Fibroblast of villous mesenchyme (primary cell): ENCODE measurements around the gene FBXW12. TPM values are rescaled to one million over a fixed set of nuclear protein-coding genes. Genes with fewer than 3 reads are reported as not detected.

Source experiments
- DNase-seq: peaks from one replicate; pipeline ENCODE4 v3.0.0-alpha.2; 2010; ENCODE audit warnings: low read depth
- H3K4me3 ChIP-seq: 2 replicates; pipeline ENCODE4 v1.5.1; 2011; ENCODE audit warnings: low read depth, mild to moderate bottlenecking, low read length
- total RNA-seq: library from RNA; depleted of rRNA; stranded (reverse); fragments of >200 nt; gene quantifications from 2 replicates; pipeline ENCODE4 v1.2.3, GENCODE V29; 2012
- TF ChIP-seq, protein P1 (sequence below): IDR thresholded peaks from 2 replicates; pipeline ENCODE4 v1.5.1; 2012; ENCODE audit warnings: low read depth, mild to moderate bottlenecking, low read length; ENCODE audit not compliant: insufficient read depth

Gene FBXW12
- total RNA-seq, 1 donor, result not detected

DNA sequence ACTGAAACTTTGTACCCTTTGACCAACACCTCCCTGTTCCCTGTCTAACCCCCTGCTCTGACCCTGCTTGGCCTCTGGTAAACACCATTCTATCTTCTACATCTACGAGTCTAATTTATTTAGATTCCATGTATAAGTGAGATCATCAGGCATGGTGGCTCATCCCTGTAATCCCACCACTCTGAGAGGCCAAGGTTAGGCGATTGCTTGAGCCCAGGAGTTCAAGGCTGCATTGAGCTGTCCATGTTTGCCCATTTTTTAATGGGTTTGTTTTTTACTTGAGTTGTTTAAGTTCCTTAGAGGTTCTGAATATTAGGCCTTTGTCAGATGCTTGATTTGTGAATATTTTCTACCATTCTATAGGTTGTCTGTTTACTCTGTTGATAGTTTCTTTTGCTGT, 16.9 kb downstream of the FBXW12 start:
- TF ChIP-seq, protein P1, sequence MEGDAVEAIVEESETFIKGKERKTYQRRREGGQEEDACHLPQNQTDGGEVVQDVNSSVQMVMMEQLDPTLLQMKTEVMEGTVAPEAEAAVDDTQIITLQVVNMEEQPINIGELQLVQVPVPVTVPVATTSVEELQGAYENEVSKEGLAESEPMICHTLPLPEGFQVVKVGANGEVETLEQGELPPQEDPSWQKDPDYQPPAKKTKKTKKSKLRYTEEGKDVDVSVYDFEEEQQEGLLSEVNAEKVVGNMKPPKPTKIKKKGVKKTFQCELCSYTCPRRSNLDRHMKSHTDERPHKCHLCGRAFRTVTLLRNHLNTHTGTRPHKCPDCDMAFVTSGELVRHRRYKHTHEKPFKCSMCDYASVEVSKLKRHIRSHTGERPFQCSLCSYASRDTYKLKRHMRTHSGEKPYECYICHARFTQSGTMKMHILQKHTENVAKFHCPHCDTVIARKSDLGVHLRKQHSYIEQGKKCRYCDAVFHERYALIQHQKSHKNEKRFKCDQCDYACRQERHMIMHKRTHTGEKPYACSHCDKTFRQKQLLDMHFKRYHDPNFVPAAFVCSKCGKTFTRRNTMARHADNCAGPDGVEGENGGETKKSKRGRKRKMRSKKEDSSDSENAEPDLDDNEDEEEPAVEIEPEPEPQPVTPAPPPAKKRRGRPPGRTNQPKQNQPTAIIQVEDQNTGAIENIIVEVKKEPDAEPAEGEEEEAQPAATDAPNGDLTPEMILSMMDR, result no peak
- DNase-seq, result no peak
- no peak overlapping the region for H3K4me3 ChIP-seq

DNA sequence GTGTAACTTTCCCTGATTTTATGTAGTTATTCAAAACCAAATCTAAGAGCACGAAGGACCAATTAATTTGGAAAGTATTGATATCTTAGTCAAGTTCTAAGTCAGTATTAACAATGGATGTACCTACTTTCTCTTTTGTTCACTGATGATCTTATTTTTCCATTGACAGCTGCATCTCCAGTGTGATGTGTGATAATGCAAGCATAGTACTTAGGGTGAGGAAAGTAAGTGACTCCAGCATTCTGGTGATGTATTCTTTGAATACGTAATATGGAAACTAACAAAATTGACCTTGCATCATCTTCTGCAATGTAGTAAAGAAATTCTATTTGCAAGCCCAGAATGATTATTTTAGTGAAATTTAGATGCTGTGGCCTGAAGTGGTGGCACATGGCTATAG, 22.4 kb downstream of the FBXW12 start:
- no peak for DNase-seq
- TF ChIP-seq, protein P1, result no peak
- no peak overlapping the region for H3K4me3 ChIP-seq

DNA sequence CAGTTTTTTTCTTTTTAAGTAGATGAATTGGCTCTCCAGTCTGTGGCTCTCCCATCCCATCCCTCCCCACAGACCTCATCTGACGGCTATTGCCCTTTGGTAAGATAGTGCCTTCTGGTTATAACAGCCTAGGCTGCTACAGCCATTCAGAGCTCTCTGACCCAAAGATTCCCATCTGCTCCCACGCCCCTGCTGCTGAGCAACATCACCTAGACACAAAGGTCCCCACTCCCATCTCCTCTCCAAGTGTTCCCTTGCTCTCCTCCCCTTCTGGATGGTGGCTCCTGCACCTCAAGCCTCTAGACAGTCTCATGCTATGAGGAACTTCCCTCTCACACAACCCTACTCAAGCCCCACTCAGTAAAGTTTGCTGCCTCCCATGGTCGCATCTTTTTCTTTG, 23.7 kb downstream of the FBXW12 start:
- H3K4me3 ChIP-seq, result no peak overlapping the region
- no peak for DNase-seq
- TF ChIP-seq, protein P1, result no peak

DNA sequence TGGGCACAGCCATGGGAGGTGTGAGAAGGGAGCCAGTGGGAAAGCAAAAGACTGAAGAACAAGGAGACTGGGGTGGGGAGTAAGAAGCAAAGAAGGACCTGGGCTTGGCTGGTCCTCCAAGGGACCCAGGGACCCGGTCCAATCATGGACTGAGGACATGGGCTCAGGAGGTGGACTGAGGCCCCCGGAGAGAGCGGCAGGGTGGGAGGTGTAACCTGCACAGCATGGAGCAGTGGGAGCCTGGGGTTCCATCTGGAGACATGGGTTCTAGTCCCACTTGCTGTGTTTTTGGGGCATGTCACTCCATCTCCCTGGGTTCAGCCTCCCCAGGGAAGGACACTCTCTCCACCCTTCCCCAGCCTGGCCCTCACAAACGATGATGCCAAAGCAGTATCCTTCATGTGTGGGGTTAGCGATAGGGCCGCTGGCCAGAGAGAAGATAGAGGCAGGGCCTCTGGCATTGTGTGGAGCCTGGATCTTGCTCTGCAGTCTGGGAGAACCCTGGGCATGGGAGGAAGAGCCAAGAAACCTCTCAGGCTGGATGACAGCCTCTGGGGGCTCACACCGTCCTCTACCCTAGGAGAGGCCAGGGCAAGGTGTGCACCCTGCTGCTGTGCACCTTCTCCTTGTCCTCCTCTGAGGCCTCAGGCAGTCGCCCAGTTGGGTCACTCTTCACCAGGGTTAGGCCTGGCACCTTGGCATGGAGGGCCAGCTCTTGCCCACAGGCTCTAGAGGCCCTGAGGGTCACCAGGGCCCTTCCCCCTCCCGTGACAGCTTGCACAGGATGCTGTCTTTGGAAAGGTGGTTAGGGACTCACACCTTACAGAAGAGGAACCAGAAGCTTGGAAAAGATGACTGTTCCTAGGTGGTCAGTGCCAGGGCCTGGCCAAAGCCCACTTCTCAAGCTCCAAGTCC, 26.0 kb downstream of the FBXW12 start:
- no peak overlapping the region for H3K4me3 ChIP-seq
- TF ChIP-seq, protein P1, result no peak

DNA sequence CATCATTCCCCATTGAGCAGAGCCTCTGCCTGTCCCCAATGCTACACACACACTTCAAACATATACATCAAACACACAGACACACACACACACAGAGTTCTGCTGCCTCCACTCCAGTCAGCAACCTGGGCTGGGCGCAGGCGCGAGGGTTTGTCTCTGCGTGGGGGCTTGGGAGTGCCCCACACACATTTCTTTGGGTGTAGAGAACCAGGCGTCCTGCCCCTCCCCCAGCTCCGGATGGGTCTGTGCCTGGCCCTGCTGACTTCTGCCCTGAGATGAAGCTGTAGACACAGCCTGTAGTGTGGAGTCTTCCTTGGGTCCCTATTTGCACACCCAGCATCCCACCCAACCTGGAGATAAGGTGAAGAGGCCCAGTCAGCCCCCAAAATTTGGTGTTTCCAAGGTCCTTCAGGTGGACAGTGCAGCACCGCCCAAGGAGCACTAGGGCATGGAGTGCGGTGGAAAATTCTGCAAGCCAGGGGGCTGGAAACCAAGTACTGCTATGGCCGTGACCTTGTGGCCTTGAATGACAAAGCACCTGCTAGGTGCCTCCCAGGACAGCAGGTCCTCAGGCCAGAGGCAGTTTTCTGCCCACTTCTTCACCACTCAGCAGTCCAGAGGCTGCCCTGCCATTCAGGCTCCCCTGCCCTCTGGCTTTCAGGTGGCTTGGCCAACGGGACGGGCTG, 26.8 kb downstream of the FBXW12 start:
- DNase-seq, result no peak
- TF ChIP-seq, protein P1, result no peak
- H3K4me3 ChIP-seq, result no peak overlapping the region

More for the DNA sequence above, 26.0 kb downstream of the FBXW12 start:
- DNase-seq, result no peak

DNA sequence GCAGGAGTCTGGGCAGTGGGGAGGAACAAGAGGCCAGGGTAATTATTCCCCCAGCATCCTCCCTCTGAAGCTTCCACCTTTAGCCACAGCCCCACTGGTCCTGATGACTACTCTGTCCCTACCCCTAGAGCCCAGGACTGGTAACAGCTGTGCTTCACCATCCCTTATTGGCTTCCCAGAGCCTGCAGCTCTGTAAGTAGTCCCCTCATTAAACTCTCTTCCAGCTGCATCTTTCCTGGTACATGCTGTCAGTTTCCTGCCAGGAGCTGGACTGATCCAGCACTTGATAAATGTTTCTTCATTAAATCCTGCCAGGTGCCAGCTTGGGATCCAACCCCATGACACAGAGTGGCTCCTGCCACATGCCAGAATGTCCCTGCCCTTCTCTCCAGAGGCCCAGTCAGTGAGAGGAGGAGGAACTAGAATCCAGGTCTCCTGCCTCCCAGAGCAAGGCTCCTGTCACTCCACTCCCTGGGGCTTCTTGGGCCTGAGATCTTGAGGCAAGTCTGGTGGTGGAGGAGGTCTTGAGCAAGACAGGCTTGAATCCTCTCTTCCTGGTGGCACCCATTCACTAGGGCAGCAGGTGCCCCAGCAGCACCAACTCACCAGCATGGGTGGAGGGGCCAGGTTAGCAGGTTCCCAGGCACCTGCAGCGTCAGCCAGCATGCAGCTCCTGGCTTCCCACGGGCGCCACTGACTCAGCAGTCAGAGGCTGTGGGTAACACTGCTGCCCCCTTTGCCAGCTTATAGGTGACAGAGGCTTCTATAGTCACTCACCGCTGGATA, 27.6 kb downstream of the FBXW12 start:
- no peak overlapping the region for H3K4me3 ChIP-seq
- DNase-seq, result no peak
- TF ChIP-seq, protein P1, result no peak
